ENCODE data around the gene CFAP107.

DNA sequence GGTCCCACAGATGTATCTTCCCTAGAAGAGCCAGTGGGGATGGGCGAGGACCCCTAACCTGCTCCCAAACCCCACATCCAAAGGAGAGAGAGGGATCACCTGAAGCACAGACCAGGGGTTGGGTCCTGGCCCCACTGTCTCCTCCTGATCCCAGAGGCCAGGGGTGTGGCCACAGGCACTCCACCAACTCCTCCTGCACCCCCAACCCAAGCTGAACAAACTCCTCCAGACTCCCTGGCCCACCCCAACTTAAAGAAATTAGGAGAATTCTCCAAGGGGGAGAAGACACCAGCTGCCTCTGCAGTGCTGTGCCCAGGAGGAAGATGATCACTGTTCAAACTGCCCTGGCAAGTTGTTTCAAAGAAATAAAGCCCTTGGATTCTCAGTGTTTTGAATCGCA is 23.0 kb downstream of the CFAP107 start:
- TF ChIP-seq GABPA (IDR thresholded peaks at IDR 0.05 in 1 of 2, conservative IDR thresholded peaks at IDR 0.05 in 1 of 2) (no peak), YY1 (IDR thresholded peaks at IDR 0.05) (no peak), CTCF (IDR thresholded peaks at IDR 0.05; ENCODE audit: low read depth, low read length, missing input control) (no peak), TAF1 (conservative IDR thresholded peaks at IDR 0.05) (no peak)
